ENCODE measurements around the gene GSE1.

GSE1 gene

GRCh38 chr16:85712801-85713200 is 99.7 kb downstream of the GSE1 start:
- Histone ChIP-seq H3K36me3 (ENCODE audit: control insufficient read depth in 4 of 4, insufficient read depth in 4 of 4, low read length in 3 of 4) (no peaks in the 10 kb centered on the region), H3K4me3 (ENCODE audit: control insufficient read depth in 1 of 7, extremely low read depth in 1 of 7, insufficient read depth in 4 of 7, low read depth in 2 of 7, low read length in 6 of 7) (no peak overlapping the region), H3K4me1 (ENCODE audit: control extremely low read depth in 1 of 4, control insufficient read depth in 4 of 4, insufficient read depth in 4 of 4, low read length in 3 of 4) (peaks cover 0 to 25% (median 20%) of the 10 kb centered on the region in 4 experiments), H3K27ac (ENCODE audit: insufficient read depth in 1 of 2, low read depth in 1 of 2, low read length in 2 of 2, poor library complexity in 1 of 2, severe bottlenecking in 2 of 2) (no peak overlapping the region), H3K27me3 (replicated peaks in 2 of 5; ENCODE audit: control insufficient read depth in 4 of 5, insufficient read depth in 5 of 5, low read length in 4 of 5) (peaks cover 0 to 4% (median 0%) of the 10 kb centered on the region in 5 experiments), H3K9me3 (ENCODE audit: control extremely low read depth in 1 of 5, control insufficient read depth in 4 of 5, insufficient read depth in 2 of 5, low read depth in 1 of 5, low read length in 4 of 5) (peaks cover 0 to 7% (median 3%) of the 10 kb centered on the region in 5 experiments)
- 84% methylated on average over 9 of the region's 9 CpGs for WGBS (ENCODE audit: insufficient coverage)
- ChIA-PET CTCF (interaction anchor here (1.2 to 1.7 kb wide), 2 partner anchors 29 to 57 kb away, joined by 3 to 4 read pairs; no protein-coding TSS in a partner anchor), POLR2A (no interaction called here)
- no peak for DNase-seq

GRCh38 chr16:85715169-85716021 is 102.3 kb downstream of the GSE1 start:
- Histone ChIP-seq H3K27me3 (replicated peaks in 2 of 5; ENCODE audit: control insufficient read depth in 4 of 5, insufficient read depth in 5 of 5, low read length in 4 of 5) (peaks cover 0 to 4% (median 0%) of the 10 kb centered on the region in 5 experiments), H3K36me3 (ENCODE audit: control insufficient read depth in 4 of 4, insufficient read depth in 4 of 4, low read length in 3 of 4) (no peaks in the 10 kb centered on the region), H3K4me3 (ENCODE audit: control insufficient read depth in 1 of 7, extremely low read depth in 1 of 7, insufficient read depth in 4 of 7, low read depth in 2 of 7, low read length in 6 of 7) (peak overlapping the region in 1 of 7 experiments; percentile 55), H3K27ac (ENCODE audit: insufficient read depth in 1 of 2, low read depth in 1 of 2, low read length in 2 of 2, poor library complexity in 1 of 2, severe bottlenecking in 2 of 2) (no peak overlapping the region), H3K4me1 (ENCODE audit: control extremely low read depth in 1 of 4, control insufficient read depth in 4 of 4, insufficient read depth in 4 of 4, low read length in 3 of 4) (peaks cover 0 to 25% (median 20%) of the 10 kb centered on the region in 4 experiments), H3K9me3 (ENCODE audit: control extremely low read depth in 1 of 5, control insufficient read depth in 4 of 5, insufficient read depth in 2 of 5, low read depth in 1 of 5, low read length in 4 of 5) (peaks cover 0 to 7% (median 3%) of the 10 kb centered on the region in 5 experiments)
- POLR2A ChIA-PET = no interaction called here
- CTCF ChIA-PET = interaction anchor here (0.8 to 2.5 kb wide), 4 partner anchors 9 to 56 kb away, joined by 3 to 9 read pairs (median 4); no protein-coding TSS in a partner anchor
- DNase-seq = peak; percentile 37 to 76 (median 76)
- WGBS (ENCODE audit: insufficient coverage) = 36% methylated on average over 14 of the region's 22 CpGs

GRCh38 chr16:85716022-85716679 is 103.0 kb downstream of the GSE1 start:
- WGBS (ENCODE audit: insufficient coverage) = 32% methylated on average over 7 of the region's 9 CpGs
- no peak for DNase-seq
- Histone ChIP-seq H3K4me3 (ENCODE audit: control insufficient read depth in 1 of 7, extremely low read depth in 1 of 7, insufficient read depth in 4 of 7, low read depth in 2 of 7, low read length in 6 of 7) (peak overlapping the region in 1 of 7 experiments; percentile 26), H3K27ac (ENCODE audit: insufficient read depth in 1 of 2, low read depth in 1 of 2, low read length in 2 of 2, poor library complexity in 1 of 2, severe bottlenecking in 2 of 2) (no peak overlapping the region), H3K27me3 (replicated peaks in 2 of 5; ENCODE audit: control insufficient read depth in 4 of 5, insufficient read depth in 5 of 5, low read length in 4 of 5) (peaks cover 0 to 4% (median 0%) of the 10 kb centered on the region in 5 experiments), H3K36me3 (ENCODE audit: control insufficient read depth in 4 of 4, insufficient read depth in 4 of 4, low read length in 3 of 4) (no peaks in the 10 kb centered on the region), H3K9me3 (ENCODE audit: control extremely low read depth in 1 of 5, control insufficient read depth in 4 of 5, insufficient read depth in 2 of 5, low read depth in 1 of 5, low read length in 4 of 5) (peaks cover 0 to 7% (median 3%) of the 10 kb centered on the region in 5 experiments), H3K4me1 (ENCODE audit: control extremely low read depth in 1 of 4, control insufficient read depth in 4 of 4, insufficient read depth in 4 of 4, low read length in 3 of 4) (peaks cover 0 to 25% (median 20%) of the 10 kb centered on the region in 4 experiments)
- ChIA-PET CTCF (interaction anchor here (0.8 to 2.5 kb wide), 9 partner anchors 9 to 58 kb away, joined by 3 to 9 read pairs (median 4); no protein-coding TSS in a partner anchor), POLR2A (no interaction called here)

DNA sequence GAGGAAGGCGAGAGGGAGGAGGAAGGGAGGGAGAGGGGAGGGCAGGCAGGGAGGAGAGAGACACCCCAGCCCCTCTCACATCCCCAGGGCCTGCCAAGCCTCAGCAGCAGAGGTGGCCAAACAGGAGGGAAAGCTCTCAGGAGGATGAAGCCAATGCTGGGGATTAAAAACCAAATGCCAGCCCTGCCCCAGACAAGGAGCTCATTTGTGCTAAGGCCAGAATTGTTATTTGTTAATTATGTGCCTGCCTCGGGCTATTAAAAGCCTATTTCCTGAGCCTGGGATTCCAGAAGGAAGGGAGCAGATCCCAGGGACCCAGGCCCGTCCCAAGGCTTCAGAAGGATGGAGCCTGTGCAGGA is 103.5 kb downstream of the GSE1 start:
- H3K4me1 ChIP-seq (ENCODE audit: control extremely low read depth in 1 of 4, control insufficient read depth in 4 of 4, insufficient read depth in 4 of 4, low read length in 3 of 4) = peaks cover 0 to 25% (median 20%) of the 10 kb centered on the region in 4 experiments
- no peak overlapping the region for H3K4me3 ChIP-seq (ENCODE audit: control insufficient read depth in 1 of 7, extremely low read depth in 1 of 7, insufficient read depth in 4 of 7, low read depth in 2 of 7, low read length in 6 of 7)
- no peak for DNase-seq
- H3K36me3 ChIP-seq (ENCODE audit: control insufficient read depth in 4 of 4, insufficient read depth in 4 of 4, low read length in 3 of 4) = no peaks in the 10 kb centered on the region
- H3K27ac ChIP-seq (ENCODE audit: insufficient read depth in 1 of 2, low read depth in 1 of 2, low read length in 2 of 2, poor library complexity in 1 of 2, severe bottlenecking in 2 of 2) = no peak overlapping the region
- POLR2A ChIA-PET = no interaction called here
- 100% methylated on average over 1 of the region's 3 CpGs for WGBS (ENCODE audit: insufficient coverage)
- CTCF ChIA-PET = interaction anchor here (0.8 to 3.0 kb wide), 12 partner anchors 10 to 442 kb away, joined by 3 to 26 read pairs (median 4); no protein-coding TSS in a partner anchor
- H3K9me3 ChIP-seq (ENCODE audit: control extremely low read depth in 1 of 5, control insufficient read depth in 4 of 5, insufficient read depth in 2 of 5, low read depth in 1 of 5, low read length in 4 of 5) = peaks cover 0 to 6% (median 3%) of the 10 kb centered on the region in 5 experiments
- H3K27me3 ChIP-seq (replicated peaks in 2 of 5; ENCODE audit: control insufficient read depth in 4 of 5, insufficient read depth in 5 of 5, low read length in 4 of 5) = peaks cover 0 to 4% (median 0%) of the 10 kb centered on the region in 5 experiments

DNA sequence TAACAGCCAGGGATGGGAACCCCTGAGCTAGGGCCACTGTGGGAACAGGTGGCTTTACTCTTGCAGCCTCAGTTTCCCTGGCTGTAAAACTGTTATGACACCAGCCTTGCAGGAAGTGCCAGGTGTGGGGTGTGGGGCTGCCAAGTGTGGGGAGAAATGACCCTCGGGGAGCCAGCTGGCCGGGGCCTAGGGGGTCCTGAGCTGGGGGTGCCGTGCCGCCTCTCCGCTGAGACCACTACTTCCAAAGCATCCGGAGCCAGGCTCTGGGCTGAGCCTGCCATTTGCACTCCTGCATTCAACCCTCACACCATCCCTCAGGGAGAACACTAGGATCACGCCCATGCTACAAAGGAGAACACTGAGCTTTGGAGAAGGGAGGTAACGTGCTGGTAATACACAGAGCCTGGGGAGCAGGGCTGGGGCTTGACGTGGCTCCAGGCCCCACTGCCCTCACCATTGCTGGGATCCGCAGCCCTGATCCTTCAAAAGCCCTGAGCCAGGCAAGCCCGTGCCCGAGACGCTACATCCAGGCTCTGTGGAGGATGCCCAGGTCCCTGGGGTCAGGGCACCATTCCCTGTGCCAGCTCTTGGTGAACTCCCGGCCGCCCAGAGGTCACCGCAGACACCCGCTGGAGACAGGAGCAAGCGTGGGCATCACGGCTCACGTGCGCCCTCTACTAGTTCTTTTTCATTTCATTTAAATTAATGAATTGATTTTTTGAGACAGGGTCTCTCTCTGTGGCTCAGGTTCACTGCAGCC is 104.5 kb downstream of the GSE1 start:
- DNase-seq = peak; percentile 62 to 79 (median 70)
- WGBS (ENCODE audit: insufficient coverage) = 51% methylated on average over 17 of the region's 21 CpGs
- ChIA-PET POLR2A (no interaction called here), CTCF (interaction anchor here (0.8 to 3.0 kb wide), 21 partner anchors 9 to 443 kb away, joined by 3 to 26 read pairs (median 4); no protein-coding TSS in a partner anchor)
- H3K27me3 ChIP-seq (replicated peaks in 2 of 5; ENCODE audit: control insufficient read depth in 4 of 5, insufficient read depth in 5 of 5, low read length in 4 of 5) = peaks cover 0 to 4% (median 0%) of the 10 kb centered on the region in 5 experiments
- H3K4me3 ChIP-seq (ENCODE audit: control insufficient read depth in 1 of 7, extremely low read depth in 1 of 7, insufficient read depth in 4 of 7, low read depth in 2 of 7, low read length in 6 of 7) = no peak overlapping the region
- no peak overlapping the region for H3K27ac ChIP-seq (ENCODE audit: insufficient read depth in 1 of 2, low read depth in 1 of 2, low read length in 2 of 2, poor library complexity in 1 of 2, severe bottlenecking in 2 of 2)
- H3K9me3 ChIP-seq (ENCODE audit: control extremely low read depth in 1 of 5, control insufficient read depth in 4 of 5, insufficient read depth in 2 of 5, low read depth in 1 of 5, low read length in 4 of 5) = no peaks in the 10 kb centered on the region
- H3K4me1 ChIP-seq (ENCODE audit: control extremely low read depth in 1 of 4, control insufficient read depth in 4 of 4, insufficient read depth in 4 of 4, low read length in 3 of 4) = peaks cover 0 to 25% (median 20%) of the 10 kb centered on the region in 4 experiments
- no peaks in the 10 kb centered on the region for H3K36me3 ChIP-seq (ENCODE audit: control insufficient read depth in 4 of 4, insufficient read depth in 4 of 4, low read length in 3 of 4)

DNA sequence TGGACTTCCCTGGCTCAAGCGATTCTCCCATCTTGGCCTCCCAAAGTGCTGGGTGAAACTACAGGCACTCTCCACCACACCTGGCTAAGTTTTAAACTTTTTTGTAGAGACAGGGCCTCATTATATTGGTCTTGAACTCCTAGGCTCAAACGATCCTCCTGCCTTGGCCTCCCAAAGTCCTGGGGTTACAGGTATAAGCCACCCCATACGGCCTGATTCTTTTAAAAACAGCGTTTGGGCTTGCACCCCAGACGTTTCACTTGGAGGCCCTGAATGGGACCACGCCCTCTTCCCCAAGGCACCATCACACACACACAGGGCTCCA is 105.0 kb downstream of the GSE1 start:
- H3K27ac ChIP-seq (ENCODE audit: insufficient read depth in 1 of 2, low read depth in 1 of 2, low read length in 2 of 2, poor library complexity in 1 of 2, severe bottlenecking in 2 of 2) = no peak overlapping the region
- ChIA-PET POLR2A (no interaction called here), CTCF (interaction anchor here (0.7 to 3.0 kb wide), 13 partner anchors 13 to 345 kb away, joined by 3 to 26 read pairs (median 4); no protein-coding TSS in a partner anchor)
- no peak overlapping the region for H3K4me3 ChIP-seq (ENCODE audit: control insufficient read depth in 1 of 7, extremely low read depth in 1 of 7, insufficient read depth in 4 of 7, low read depth in 2 of 7, low read length in 6 of 7)
- peaks cover 0 to 4% (median 0%) of the 10 kb centered on the region in 5 experiments for H3K27me3 ChIP-seq (replicated peaks in 2 of 5; ENCODE audit: control insufficient read depth in 4 of 5, insufficient read depth in 5 of 5, low read length in 4 of 5)
- WGBS (ENCODE audit: insufficient coverage) = 55% methylated on average over 6 of the region's 6 CpGs
- peaks cover 0 to 25% (median 20%) of the 10 kb centered on the region in 4 experiments for H3K4me1 ChIP-seq (ENCODE audit: control extremely low read depth in 1 of 4, control insufficient read depth in 4 of 4, insufficient read depth in 4 of 4, low read length in 3 of 4)
- no peak for DNase-seq
- no peaks in the 10 kb centered on the region for H3K36me3 ChIP-seq (ENCODE audit: control insufficient read depth in 4 of 4, insufficient read depth in 4 of 4, low read length in 3 of 4)
- no peaks in the 10 kb centered on the region for H3K9me3 ChIP-seq (ENCODE audit: control extremely low read depth in 1 of 5, control insufficient read depth in 4 of 5, insufficient read depth in 2 of 5, low read depth in 1 of 5, low read length in 4 of 5)

Measured in common myeloid progenitor, CD34-positive (primary cell).